HG03460 (cell line): ENCODE results near the gene ITPR1.

ENCODE experiments used
- ATAC-seq: cut with Tn5 transposase; IDR thresholded peaks from one replicate; pipeline ENCODE4 v1.9.1; 2021; ENCODE audit not compliant: unreplicated experiment

The ITPR1 gene

GRCh38 chr3:4674216-4674615 lies 181.1 kb downstream of the ITPR1 start:
- no peak for ATAC-seq

DNA sequence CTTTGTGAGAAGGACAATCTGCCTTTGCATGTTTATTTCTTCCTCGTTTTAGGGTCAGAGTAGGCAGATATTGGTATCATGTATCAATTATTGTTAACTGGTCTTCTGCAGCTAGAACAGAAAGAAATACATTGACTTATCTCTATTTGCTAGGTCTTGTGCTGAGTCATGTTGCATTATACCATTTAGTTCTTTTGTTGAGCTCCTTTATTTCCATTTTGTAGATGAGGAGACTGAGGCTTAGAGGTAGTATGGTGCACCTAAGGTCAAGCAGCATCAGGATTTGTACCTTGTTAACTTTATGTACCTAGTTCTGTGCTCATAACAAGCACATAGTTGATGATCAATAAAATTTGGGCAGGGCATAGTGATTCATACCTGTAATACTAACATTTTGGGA lies 182.6 kb downstream of the ITPR1 start:
- ATAC-seq = no peak

- no peak for ATAC-seq
These were observed 185.2 kb downstream of the ITPR1 start for GRCh38 chr3:4678320-4678719.

DNA sequence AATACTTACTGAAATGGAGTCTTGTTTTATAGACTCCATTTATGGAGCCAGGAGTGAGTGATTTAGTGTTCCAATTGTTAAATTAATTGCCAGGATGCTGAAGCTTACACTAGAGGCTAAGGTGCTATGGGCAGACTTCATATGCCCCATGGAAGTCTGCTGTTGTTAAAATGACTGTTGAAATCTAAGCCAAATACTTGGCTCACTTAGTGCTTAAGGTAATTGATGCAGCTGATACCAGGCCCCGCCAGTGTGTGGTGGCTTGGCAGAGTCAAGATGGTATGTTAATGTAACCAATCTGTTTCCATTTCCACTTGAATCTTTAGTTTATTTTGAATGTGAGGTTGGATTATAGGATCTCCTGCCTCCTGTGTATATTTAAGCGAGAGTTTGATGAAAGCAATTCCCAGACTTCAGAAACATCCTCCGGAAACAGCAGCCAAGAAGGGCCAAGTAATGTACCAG lies 187.1 kb downstream of the ITPR1 start:
- no peak for ATAC-seq

DNA sequence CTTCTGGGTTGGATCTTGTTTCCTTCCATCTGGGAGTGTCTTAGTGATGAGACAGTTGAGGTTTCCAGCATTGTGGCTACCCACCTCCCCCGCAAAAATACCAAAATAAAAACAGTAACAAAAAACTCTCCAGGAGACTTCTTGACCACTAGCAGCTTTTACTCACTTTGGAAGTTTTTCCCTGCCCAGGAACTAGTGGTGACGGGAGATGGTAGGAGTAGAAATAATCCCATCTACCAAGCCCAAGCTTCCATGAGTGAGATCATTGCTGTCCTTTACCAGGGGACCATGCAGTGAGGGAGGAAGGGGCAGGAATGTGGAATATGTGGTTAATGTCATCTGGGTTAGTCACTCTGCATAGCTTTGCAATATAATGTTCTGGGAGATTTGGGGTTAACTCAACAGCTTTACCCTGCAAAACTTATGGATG lies 187.7 kb downstream of the ITPR1 start:
- no peak for ATAC-seq

GRCh38 chr3:4681301-4681700 lies 188.2 kb downstream of the ITPR1 start:
- ATAC-seq = no peak

GRCh38 chr3:4684117-4684516 lies 191.0 kb downstream of the ITPR1 start:
- no peak for ATAC-seq

DNA sequence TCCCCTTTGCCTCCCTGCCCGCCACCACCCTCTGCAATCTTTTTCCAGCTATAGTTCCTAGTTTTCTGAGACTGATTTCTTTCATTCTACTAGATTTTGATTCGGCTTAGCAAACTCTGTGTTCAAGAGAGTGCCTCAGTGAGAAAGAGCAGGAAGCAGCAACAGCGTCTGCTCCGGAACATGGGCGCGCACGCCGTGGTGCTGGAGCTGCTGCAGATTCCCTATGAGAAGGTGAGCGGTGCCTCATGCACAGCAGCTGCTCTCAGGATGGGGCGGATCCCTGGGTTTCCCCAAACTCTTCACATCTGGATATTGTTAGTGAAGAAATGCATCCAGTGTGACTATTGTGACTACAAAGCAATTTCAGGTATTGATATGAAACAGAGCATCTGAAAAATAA lies 191.8 kb downstream of the ITPR1 start:
- no peak for ATAC-seq

GRCh38 chr3:4685673-4686345 lies 192.7 kb downstream of the ITPR1 start:
- no peak for ATAC-seq

GRCh38 chr3:4686619-4687018 lies 193.5 kb downstream of the ITPR1 start:
- ATAC-seq = no peak

- ATAC-seq = no peak
These were observed 194.0 kb downstream of the ITPR1 start for GRCh38 chr3:4687167-4687566.

DNA sequence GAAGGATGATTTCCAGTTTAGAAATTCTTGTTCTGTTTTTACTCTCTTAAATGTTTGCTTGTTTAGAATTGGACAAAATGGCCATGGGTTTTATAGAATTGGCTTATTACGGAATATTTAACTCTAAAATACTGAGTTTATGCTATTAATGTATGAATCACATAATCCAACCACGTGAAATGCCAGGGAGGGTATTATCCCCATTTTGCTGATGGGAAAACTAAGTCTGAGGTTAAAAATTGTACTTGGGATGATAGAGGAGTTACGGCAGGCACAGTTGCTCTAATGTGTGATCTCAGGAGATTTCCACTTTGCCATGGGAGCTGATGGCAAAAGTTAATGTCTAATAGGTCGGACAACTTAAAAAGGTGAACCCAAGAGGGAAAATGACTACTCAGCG lies 194.4 kb downstream of the ITPR1 start:
- ATAC-seq = no peak

- ATAC-seq = no peak
These were observed 195.3 kb downstream of the ITPR1 start for GRCh38 chr3:4688411-4688810.

DNA sequence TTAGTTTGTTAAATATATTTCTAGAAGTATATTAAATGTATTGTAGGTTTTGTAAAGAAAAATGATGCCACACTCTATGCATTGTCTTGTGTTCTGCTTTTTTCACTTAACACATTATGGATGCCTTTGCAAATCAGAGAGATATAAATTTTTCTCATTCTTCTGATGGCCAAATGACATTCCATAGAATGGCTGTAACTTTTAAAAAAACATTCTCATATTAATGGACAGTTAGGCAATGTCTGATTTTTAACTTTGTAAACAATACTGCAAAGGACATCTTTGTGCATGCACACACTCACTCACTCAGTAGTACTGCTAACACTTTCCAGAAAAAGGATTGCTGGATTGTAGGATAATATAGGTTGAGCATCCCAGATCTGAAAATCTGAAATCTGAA lies 195.9 kb downstream of the ITPR1 start:
- ATAC-seq = no peak

- no peak for ATAC-seq
These were observed 197.1 kb downstream of the ITPR1 start for GRCh38 chr3:4690277-4690676.

GRCh38 chr3:4693620-4694019 lies 200.5 kb downstream of the ITPR1 start:
- ATAC-seq = peak; percentile 76

- no peak for ATAC-seq
These were observed 202.7 kb downstream of the ITPR1 start for GRCh38 chr3:4695846-4696245.

GRCh38 chr3:4696266-4696665 lies 203.1 kb downstream of the ITPR1 start:
- ATAC-seq = no peak

GRCh38 chr3:4698125-4698821 lies 205.1 kb downstream of the ITPR1 start:
- ATAC-seq = no peak

GRCh38 chr3:4703054-4703480 lies 209.9 kb downstream of the ITPR1 start:
- no peak for ATAC-seq

- no peak for ATAC-seq
These were observed 211.4 kb downstream of the ITPR1 start for GRCh38 chr3:4704552-4704951.

GRCh38 chr3:4707324-4707723 lies 214.2 kb downstream of the ITPR1 start:
- ATAC-seq = no peak

DNA sequence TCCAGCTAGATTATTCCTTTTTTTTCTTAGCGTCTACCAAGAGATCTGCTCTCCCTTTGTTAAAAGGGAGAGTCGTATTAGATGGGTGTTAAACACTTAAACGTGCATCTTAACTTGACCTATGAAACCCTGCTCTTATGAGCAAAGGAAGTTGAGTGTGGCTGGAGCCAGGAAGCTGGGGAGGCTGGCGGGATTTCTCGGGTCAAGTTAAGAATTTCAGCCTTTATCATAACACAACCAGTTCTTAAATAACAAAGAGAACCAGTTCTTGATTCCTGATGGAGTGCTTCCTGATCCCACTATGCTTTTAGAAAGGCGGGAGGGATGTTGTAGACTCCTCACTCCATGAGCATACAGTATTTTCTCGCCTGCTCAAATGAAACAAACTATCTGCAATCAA lies 215.1 kb downstream of the ITPR1 start:
- no peak for ATAC-seq
